Endothelial cell of hepatic sinusoid (primary cell): Measurements from ENCODE around the gene HOOK2.
"Not testable (repeated sequence)": the region's sequence is repeated elsewhere in the genome, so short reads cannot be mapped to it uniquely, and the experiment has no call there.

ENCODE experiments used
- in situ Hi-C: cut with HindIII; loops from 2 replicates; pipeline ENCODE4 v1.10.0; 2017; ENCODE audit warnings: low sequenced_read_pairs

Gene HOOK2

DNA sequence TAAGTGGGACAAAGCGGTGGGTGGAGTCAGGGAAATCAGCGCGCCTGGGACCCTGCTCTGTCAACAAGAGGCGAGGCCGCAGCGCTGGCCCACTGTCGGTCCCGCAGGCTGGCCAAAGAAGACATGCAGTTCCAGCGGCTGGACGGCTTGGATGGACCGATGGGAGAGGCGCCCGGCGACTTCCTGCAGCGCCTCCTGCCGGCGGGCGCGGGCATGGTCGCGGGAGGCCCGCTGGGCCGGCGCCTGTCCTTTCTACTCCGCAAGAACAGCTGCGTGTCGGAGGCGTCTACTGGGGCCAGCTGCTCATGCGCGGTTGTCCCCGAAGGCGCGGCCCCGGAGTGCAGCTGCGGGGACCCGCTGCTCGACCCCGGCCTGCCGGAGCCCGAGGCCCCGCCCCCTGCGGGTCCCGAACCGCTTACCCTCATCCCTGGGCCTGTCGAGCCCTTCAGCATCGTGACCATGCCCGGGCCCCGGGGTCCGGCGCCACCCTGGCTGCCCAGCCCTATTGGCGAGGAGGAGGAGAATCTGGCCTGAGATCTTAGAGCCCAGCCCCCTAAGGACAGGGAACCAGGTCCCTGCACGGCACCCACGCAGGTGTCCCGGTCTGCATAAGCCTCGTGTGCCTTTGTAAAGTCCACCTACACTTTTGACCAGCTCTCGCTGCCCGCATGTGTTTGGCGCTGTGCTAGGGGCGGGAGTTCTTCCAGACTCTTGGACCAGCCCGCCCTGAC is 17.6 kb downstream of the HOOK2 start:
- in situ Hi-C loops = no loop called here

DNA sequence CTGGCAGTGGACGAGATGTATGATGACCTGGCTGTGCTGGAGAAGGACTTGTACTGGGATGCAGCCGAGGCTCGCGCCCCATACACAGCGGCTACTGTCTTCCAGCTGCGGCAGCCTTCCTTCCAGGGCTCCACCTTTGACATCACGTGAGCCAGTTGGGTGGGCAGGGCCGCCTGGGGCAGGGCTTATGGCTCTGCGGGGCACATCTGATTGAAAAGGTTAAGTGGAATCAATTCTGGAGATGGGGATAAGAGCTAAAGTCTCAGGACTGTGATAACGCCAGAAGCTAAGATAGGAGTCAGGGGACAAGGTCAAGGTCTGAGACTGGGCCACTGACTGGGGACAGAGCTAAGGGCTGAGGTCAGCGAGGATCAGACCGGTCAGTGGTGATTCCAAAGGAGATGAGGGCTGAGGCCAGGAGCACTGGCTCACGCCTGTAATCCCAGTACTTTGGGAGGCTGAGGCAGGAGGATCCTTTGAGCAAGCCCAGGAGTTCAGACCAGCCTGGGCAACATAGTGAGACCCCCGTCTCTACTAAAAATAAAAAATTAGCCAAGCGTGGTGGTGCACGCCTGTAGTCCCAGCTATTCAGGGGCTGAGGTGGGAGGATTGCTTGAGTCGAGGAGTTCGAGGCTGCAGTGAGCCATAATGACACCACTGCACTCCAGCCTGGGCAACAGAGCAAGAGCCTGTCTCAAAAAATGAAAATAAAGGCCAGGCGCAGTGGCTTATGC is 19.0 kb downstream of the HOOK2 start:
- in situ Hi-C loops = no loop called here

DNA sequence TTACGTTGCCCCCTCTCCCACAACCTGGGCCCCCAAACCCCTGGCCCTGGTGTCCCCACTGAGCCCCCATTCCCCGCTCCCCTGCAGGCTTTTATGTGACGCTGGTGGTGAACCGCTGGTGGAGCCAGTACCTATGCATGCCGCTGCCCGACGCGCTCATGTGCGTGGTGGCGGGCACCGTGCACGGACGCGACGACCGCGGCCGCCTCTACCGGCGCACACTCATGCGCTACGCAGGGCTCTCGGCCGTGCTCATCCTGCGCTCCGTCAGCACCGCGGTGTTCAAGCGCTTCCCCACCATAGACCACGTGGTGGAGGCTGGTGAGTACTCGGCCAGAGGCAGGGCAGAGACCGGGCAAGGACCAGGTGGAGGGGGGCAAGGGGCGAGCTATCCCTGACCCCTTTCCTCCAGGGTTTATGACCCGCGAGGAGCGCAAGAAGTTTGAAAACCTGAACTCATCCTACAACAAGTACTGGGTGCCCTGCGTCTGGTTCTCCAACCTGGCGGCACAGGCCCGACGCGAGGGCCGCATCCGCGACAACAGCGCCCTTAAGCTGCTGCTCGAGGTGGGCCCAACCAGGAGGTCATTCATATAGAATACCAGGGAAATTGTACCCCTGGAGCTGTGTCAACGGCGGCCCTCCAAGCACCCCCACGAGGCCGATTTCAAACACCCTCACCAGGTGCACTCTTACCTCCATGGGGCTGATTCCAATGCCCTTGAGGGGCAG is 20.7 kb downstream of the HOOK2 start:
- in situ Hi-C loops = loop anchor here (5.0 kb wide), 1 partner anchor 52 kb away; no protein-coding TSS in a partner anchor

DNA sequence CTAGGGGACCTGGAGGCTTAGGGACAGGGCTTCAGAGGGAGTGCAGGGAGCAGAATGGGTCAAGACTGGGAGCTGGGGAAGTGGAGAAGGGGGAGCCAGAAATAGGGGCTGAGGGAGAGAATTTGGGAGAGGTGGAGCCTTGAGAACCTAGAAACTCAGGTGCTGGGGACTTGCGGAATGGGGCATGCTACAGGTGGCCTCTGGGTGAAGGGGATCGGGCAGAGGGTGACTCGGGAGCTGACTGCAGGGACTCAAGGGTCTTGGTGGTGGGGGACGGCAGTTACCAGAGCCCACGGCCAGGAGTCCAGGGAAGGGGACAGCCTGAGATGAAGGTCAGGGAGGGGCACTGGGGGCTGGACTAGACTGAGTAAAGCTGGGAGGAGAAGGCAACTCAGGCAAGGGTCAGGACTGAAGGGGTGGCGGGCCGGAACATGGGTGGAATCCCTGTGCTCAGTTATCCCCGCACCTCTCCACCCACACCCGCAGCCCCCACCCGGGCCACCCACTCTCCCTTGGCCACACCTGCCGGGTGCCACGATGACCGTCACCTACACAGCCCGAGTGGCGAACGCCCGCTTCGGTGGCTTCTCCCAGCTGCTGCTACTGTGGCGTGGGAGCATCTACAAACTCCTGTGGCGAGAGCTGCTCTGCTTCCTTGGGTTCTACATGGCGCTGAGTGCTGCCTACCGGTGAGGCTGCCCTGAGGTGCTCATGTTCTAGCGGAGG is 23.1 kb downstream of the HOOK2 start:
- in situ Hi-C loops = loop anchor here (5.0 kb wide), 1 partner anchor 50 kb away; no protein-coding TSS in a partner anchor

DNA sequence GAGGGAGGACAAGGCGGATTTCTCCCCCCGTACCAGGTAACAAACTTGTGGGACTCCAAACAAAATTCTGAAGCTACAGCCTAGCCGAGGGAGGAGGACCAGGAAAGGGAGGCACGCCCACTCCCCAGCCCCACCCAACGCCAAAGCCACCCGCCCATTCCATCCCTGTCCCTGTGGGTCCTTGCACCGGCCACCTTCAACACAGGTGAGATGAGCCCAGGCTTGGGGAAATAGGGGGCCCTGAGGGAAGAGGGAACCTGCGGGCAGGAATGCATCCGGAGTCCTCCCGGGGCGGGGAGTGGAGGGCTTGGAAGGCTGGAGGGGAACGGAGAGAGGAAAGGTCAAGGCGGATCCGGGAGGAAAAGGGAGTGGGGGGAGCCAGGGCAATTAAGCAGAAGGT is 23.7 kb downstream of the HOOK2 start, which contains the start of gene BEST2:
Gene BEST2 (plus strand): TSS at position 157 of the 400 bp plus-strand sequence. CDS start 802 bp downstream, outside the sequence.
- in situ Hi-C loops = loop anchor here (5.0 kb wide), 1 partner anchor 49 kb away; no protein-coding TSS in a partner anchor

DNA sequence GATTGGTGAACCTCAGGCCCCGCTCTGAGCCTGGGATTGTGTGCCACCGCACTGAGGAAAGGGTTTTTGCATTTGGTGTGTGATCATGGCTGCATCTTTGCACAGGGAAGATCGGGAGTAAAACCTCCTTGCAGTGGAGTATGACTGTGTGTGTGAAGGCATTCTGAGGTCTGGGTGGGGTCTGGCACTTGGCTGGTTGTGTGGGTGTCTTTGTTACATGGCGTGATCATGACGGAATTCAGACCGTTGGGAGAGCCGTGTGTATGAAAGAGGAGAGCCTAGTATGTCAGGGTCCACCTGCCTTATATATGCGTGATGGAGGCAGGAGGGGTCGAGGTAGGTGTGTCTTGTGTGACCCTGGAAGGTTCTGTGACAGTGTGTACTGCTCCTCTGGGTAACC is 24.5 kb downstream of the HOOK2 start:
- in situ Hi-C loops = loop anchor here (5.0 kb wide), 1 partner anchor 49 kb away; no protein-coding TSS in a partner anchor

DNA sequence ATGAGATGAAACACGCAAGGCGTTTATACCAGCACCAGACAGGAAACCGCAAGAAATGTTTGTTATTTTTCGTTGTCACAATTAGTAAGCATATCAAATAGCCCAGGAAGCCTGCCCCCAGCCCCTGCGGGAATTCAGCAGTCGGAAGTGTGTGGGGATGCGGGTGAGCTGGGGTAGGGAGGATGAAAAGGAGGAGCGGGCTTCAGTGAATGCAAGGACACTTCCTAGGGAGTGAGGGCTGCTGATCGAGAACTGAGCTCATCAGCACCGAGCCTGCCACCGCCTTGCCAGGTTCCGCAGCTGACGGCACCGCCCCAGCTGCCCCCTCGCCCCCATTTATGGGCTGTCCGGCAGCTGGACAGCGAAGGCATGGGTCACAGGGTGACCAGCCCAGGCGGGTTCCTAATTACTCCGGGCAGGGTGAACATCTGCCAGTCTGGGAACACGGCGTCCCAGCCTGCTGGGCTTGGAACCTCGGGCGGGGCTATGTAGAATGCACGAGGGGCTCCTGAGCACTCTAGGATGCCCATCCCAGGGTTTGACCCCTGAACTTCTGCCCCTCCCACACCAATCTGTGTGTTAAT is 25.3 kb downstream of the HOOK2 start:
- in situ Hi-C loops = loop anchor here (5.0 kb wide), 1 partner anchor 48 kb away; no protein-coding TSS in a partner anchor

DNA sequence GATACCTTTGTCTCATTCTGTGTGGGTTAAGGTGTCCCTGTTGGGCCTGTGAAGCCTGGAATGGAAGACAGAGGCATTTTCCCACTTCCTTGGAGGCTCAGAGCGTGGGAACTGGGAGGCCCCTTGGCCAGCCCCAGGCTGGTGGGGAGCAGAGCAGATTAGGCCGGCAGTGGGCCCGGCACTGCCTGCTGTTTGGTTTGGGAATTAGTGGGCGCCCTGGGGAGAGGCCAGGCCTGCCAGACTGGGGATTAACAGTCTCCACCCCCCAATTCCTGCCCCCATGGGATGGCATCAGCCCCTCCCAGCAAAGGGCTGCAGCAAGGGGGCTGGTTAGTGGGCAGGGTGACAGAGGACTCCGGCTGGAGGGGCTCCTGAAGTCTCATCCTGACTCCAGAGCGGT is 26.9 kb downstream of the HOOK2 start:
- in situ Hi-C loops = no loop called here

DNA sequence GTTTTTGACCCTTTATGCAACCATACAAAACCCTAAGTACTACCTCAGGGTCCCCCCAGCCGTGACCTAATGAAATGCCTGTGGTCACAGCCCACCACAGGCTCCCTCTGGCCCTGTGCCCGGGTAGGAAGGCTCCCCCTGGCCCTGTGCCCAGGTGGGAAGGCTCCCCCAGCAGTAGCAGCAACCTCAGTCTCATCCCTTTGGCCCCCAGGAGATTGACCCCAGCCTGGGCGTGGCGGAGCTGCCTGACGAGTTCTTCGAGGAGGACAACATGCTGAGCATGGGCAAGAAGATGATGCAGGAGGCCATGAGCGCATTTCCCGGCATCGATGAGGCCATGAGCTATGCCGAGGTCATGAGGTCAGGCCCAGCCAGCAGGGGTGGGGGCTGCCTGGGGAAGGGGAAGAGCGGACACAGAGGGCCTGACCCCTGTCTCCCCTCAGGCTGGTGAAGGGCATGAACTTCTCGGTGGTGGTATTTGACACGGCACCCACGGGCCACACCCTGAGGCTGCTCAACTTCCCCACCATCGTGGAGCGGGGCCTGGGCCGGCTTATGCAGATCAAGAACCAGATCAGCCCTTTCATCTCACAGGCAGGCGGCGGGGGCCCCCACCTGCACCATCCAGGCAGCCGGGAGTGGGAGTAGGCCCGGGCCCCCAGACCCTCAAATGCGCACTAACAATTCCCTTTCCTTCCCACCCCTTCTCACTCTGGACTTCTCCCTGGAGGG is 30.0 kb downstream of the HOOK2 start:
- in situ Hi-C loops = no loop called here

DNA sequence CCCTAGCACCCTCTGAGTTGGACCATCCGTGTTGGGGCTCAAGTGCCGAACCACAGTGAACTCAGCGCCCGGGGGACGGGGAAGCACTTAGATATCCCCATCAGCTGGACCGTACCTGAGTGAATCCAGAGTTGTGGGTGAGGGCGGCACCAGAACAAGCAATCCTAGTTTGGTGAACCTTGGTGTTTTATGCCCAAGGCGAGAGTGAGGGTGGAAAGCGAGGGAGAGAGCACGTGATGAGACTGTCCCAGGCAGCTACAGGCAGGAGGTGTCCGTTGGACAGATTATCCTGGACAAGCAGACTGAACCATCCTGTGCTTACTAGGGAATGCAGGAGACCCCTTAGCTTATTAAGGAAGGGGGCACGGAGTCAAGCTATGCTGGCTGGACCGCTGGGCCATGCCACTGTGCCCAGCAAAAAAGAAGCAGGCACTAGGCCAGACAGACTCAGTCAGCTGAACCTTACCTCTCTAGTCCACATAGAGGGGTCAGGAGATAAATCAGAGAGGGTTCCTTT is 37.5 kb downstream of the HOOK2 start:
- in situ Hi-C loops = no loop called here

DNA sequence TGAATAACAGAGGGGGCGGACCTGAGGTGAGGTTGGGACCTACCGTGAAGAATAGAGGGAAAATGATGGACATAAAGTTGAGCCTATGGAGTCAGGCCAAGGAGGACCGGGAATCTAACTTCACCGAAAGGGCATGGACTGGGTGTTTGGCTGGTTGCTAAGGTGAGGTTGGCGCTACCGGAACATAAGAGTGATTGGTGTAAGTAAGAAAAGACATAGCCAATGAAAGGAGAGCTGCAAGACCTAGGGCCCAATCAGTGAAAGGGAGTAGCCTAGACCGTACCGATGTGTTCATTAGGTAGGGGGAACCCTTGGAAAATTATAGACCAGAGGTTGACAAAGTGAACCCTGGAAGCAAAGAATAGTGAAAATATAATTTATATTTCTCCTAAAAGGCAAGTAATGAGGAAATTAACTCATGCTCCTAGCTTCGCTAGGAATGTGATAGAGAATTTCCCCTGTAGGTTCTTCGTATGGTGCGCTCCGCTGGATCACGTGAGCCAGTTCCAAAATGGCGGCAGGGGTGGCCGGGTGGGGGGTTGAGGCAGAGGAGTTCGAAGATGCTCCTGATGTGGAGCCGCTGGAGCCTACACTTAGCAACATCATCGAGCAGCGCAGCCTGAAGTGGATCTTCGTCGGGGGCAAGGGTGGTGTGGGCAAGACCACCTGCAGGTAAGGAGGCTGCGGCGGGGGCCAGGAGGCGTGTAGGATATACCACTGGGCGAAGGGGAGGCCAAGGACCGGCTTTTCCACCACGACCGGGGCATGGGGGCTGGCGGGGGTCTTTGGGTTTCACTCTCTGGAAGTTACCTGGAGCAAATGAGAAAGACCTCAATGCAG is 38.1 kb downstream of the HOOK2 start, which contains the start of gene GET3:
Gene GET3 (plus strand): TSS at position 503 of the 840 bp plus-strand sequence. CDS start 9 bp downstream, at position 512.
- in situ Hi-C loops = no loop called here

DNA sequence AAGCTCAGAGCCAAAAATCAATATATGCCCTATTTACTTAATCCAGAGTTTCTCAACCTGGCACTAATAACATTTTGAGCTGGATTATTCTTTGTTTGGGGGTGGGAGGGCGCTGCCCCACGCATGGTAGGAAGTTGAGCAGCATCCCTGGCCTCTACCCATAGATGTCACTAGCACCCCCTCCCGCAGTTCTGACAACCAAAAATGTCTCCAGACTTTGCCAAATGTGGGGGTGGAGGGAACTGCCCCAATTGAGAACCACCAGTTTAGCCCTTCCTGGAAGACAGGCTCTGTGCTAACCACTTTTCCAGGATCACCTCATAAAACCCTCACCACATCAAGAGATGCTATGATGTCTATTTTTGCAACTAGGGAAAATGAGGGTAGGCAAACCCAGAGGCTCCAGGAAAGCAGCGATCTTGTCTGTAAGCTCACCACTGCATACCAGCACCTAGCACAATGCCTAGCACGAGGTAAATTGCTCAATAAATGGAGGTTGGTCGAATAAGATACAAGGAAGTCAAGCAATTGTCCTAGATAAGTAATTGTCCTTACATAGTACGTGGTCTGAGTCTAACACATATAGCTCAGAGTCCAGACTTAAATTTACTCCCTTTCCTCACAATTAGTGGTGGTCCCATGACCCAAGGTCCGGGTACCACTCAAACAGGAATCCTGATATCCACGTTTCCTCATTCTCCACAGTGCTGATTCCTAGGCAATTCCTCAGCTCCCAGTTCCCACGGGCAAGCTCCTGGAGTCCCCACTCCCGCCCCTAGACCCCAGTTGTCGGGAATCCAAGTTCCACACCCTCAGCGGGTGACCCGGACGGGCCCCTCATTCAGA is 41.8 kb downstream of the HOOK2 start:
- in situ Hi-C loops = no loop called here

DNA sequence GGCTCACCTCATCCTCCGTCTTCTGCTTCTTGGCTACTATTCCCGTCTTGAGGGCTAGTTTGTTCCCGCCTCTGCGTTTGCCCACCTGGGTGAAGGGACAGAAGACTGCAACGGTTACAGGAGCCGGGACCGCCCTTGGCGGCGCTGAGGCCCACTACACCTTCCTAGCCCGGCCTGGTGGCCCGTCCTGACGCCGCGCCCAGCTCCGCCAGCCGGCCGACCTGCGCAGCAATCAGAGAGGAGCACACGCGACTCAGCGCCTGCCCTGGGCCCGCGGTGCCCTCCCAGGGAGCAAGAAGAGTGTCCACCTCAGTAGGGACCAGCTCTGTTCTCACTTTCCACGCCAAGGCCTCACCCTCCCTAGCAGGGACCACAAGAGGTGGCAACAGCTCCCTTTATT is 44.0 kb downstream of the HOOK2 start:
- in situ Hi-C loops = no loop called here

DNA sequence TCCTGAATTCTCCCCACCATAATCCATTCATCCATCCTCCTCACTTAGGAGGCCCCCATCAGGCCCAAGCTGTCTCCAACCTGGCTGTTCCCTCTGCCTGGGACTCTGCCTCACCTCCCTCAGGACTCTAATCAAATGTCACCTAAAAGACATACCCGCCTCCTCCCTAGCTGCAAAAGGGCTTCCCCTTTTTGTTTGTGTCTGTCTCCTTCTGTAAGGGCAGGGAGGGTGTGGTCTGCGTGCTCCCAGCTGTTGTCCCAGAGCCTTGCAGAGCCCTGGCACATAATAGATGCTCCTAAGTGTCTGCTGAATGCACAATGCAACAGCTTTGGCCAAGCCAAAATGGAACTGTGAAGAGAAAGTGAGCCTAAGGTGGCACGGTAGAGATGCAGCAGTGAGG is 45.3 kb downstream of the HOOK2 start:
- in situ Hi-C loops = no loop called here

DNA sequence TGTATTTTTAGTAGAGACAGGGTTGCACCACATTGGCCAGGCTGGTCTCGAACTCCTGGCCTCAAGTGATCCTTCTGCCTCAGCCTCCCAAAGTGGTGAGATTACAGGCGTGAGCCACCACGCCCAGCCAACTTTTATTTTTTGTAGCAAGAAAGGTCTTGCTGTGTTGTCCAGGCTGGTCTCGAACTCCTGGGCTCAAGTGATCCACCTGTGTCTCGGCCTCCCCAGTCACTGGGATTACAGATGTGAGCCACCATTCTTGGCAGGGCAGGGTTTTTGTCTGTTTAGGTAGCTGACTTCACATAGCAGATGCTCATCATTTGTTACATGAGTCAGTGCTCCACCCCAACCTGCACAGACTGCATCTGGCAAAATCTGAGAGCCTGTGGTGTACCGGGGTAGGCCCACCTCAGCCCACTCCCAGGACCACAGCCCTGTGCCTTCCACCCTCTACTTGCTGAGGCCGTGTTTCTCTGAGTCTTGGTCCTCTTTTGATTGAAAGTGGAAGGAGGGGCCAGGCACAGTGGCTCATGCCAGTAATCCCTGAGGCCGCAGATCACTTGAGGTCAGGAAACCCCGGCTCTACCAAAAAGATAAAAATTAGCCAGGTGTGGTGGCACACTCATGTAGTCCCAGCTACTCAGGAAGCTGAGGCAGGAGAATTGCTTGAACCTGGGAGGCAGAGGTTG is 47.5 kb downstream of the HOOK2 start:
- in situ Hi-C loops = no loop called here

DNA sequence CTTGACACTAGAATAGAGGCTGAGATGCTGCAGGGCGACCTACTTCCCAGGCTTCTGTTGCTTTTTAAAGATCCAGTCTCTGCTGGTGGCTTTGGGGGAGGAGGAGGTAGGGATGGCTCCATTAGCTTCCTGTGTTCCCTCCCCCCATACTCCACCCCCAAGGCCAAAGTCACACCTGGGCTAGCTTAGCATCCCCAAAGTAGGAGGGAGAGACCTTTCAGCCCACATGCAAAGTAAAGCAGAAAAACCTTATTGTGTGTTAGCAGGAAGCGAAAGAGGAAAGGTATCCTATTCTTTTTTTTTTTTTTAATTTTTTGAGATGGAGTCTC is 48.4 kb downstream of the HOOK2 start:
- in situ Hi-C loops = no loop called here

DNA sequence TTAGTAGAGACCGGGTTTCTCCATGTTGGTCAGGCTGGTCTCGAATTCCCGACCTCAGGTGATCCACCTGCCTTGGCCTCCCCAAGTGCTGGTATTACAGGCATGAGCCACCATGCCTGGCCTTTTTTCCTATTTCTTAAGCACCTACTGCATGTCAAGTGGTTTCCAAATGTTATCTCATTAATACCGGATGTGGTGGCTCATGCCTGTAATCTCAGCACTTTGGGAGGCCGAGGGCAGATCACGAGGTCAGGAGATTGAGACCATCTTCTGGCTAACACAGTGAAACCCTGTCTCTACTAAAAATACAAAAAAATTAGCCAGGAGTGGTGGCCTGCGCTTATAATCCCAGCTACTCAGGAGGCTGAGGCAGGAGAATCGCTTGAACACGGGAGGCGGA is 49.7 kb downstream of the HOOK2 start:
- in situ Hi-C loops = not testable (repeated sequence)
